HCT116 (cell line): Measurements from ENCODE around the gene PREX1. TPM values are rescaled to one million over a fixed set of nuclear protein-coding genes. Genes with fewer than 3 reads are reported as not detected.

Source experiments
- ATAC-seq: fragments of 200-7000 bp; cut with Tn5 transposase; 2 replicates; pipeline ENCODE4 v1.9.1; 2020; ENCODE audit warnings: mild to moderate bottlenecking, moderate library complexity
- BruUV-seq: library from RNA; stranded (reverse); fragments of 400-500 nt; replicated peaks from 2 replicates; lab custom pipeline; 2021; lab: Mats Ljungman, UMichigan
- CTCF ChIA-PET: fragments of 300-600 bp; sonication (Branson Sonifier 250); formaldehyde crosslinking; loops from one replicate; lab custom pipeline; 2021; ENCODE audit warnings: antibody characterized with exemption; lab: Charles Lee
- POLR2A ChIA-PET: fragments of 300-600, 350-600 bp; sonication (Branson Sonifier 250); formaldehyde crosslinking; loops from one replicate; lab custom pipeline; 2021; ENCODE audit warnings: antibody characterized with exemption; lab: Charles Lee
- RAD21 ChIA-PET, 2 experiments: fragments of 300-600 bp; sonication (Branson Sonifier 250); formaldehyde crosslinking; loops; one replicate each; lab custom pipeline; 2023; ENCODE audit warnings: low total read pairs in 2 of 2; ENCODE audit not compliant: uncharacterized antibody in 2 of 2, unreplicated experiment in 2 of 2, low non-redundant PET in 1 of 2; lab: Charles Lee
- DNase-seq: peaks from one replicate; pipeline ENCODE4 v3.0.0-alpha.2; 2010; ENCODE audit warnings: low read depth, low spot score
- H2AFZ ChIP-seq: fragments of 200-600 bp; shearing (Covaris generic), sonication (generic); 2 replicates; pipeline ENCODE4 v1.6.1; 2017; ENCODE audit warnings: low read depth, mixed run types, mixed read lengths, antibody characterized with exemption, low read length; ENCODE audit not compliant: poor library complexity, severe bottlenecking
- H3K27ac ChIP-seq: 2 replicates; pipeline ENCODE4 v1.5.1; 2012; ENCODE audit warnings: low read depth, low read length
- H3K27me3 ChIP-seq: fragments of 200-600 bp; sonication (generic); 2 replicates; pipeline ENCODE4 v1.6.1; 2016; ENCODE audit warnings: mixed run types, low read length, mixed read lengths; ENCODE audit not compliant: insufficient read depth
- H3K36me3 ChIP-seq, 2 experiments: fragments of 200-500 bp in 1 of 2; fragments of 200-600 bp in 1 of 2; sonication (Bioruptor generic) in 1 of 2; sonication (generic) in 1 of 2; 2 replicates each; pipeline versions ENCODE4 v1.5.1 to v1.6.1; 2014 to 2016; ENCODE audit warnings: low read length in 2 of 2, inconsistent platforms in 1 of 2, mixed read lengths in 1 of 2, mixed run types in 1 of 2; ENCODE audit not compliant: insufficient read depth in 2 of 2, control insufficient read depth in 1 of 2
- H3K4me1 ChIP-seq, 2 experiments: fragments of 200-600 bp in 1 of 2; sonication (generic) in 1 of 2; 2 replicates each; pipeline versions ENCODE4 v1.5.1 to v1.6.1; 2012 to 2017; ENCODE audit warnings: low read length in 2 of 2, inconsistent platforms in 1 of 2, mild to moderate bottlenecking in 1 of 2, mixed read lengths in 1 of 2, mixed run types in 1 of 2, moderate library complexity in 1 of 2; ENCODE audit not compliant: insufficient read depth in 2 of 2, control insufficient read depth in 1 of 2
- H3K4me2 ChIP-seq: fragments of 200-600 bp; sonication (generic); 2 replicates; pipeline ENCODE4 v1.6.1; 2017; ENCODE audit warnings: mixed run types, low read length, mixed read lengths
- H3K4me3 ChIP-seq, 2 experiments: fragments of 200-600 bp in 1 of 2; sonication (generic) in 1 of 2; replicated peaks in 1 of 2; 2 replicates each; pipeline ENCODE4 v1.5.1; 2011 to 2016; ENCODE audit warnings: low read length in 2 of 2, control low read depth in 1 of 2, low read depth in 1 of 2, mild to moderate bottlenecking in 1 of 2, mixed read lengths in 1 of 2, mixed run types in 1 of 2
- H3K79me2 ChIP-seq: fragments of 200-600 bp; sonication (generic); 2 replicates; pipeline ENCODE4 v1.6.1; 2017; ENCODE audit warnings: mild to moderate bottlenecking, mixed run types, low read length, moderate library complexity, mixed read lengths; ENCODE audit not compliant: insufficient read depth
- H3K9ac ChIP-seq: fragments of 200-600 bp; sonication (generic); 2 replicates; pipeline ENCODE4 v1.6.1; 2016; ENCODE audit warnings: low read length, mixed read lengths
- H3K9me2 ChIP-seq: fragments of 200-600 bp; sonication (generic), shearing (Covaris generic); 2 replicates; pipeline ENCODE4 v1.6.1; 2017; ENCODE audit warnings: mixed run types, mild to moderate bottlenecking, moderate library complexity; ENCODE audit not compliant: insufficient read depth
- H3K9me3 ChIP-seq, 2 experiments: fragments of 200-500 bp in 1 of 2; fragments of 200-600 bp in 1 of 2; sonication (Bioruptor generic) in 1 of 2; sonication (generic) in 1 of 2; 2 replicates each; pipeline ENCODE4 v1.6.1; 2014 to 2017; ENCODE audit warnings: low read length in 2 of 2, mixed read lengths in 2 of 2, inconsistent platforms in 1 of 2, low read depth in 1 of 2, mild to moderate bottlenecking in 1 of 2, mixed run types in 1 of 2, moderate library complexity in 1 of 2; ENCODE audit not compliant: control insufficient read depth in 1 of 2, insufficient read depth in 1 of 2
- H4K20me1 ChIP-seq: fragments of 200-600 bp; sonication (generic), shearing (Covaris generic); 2 replicates; pipeline ENCODE4 v1.6.1; 2017; ENCODE audit warnings: mixed run types, mild to moderate bottlenecking, moderate library complexity; ENCODE audit not compliant: insufficient read depth
- CBX3 ChIP-seq: IDR thresholded peaks from 2 replicates; pipeline ENCODE4 v1.6.1; 2012; ENCODE audit warnings: low read depth
- CEBPB ChIP-seq: IDR thresholded peaks from 2 replicates; pipeline ENCODE4 v1.6.1; 2012; ENCODE audit warnings: low read depth
- ELF1 ChIP-seq: IDR thresholded peaks from 2 replicates; pipeline ENCODE4 v1.6.1; 2012; ENCODE audit warnings: low read depth, borderline replicate concordance
- EZH2 ChIP-seq: fragments of 200-600 bp; sonication (generic); IDR thresholded peaks from 2 replicates; pipeline ENCODE4 v1.6.1; 2017; ENCODE audit warnings: antibody characterized with exemption, mixed run types
- EZH2phosphoT487 ChIP-seq: fragments of 200-600 bp; IDR thresholded peaks from 2 replicates; pipeline ENCODE4 v1.6.1; 2018; ENCODE audit warnings: antibody characterized with exemption, borderline replicate concordance
- FOSL1 ChIP-seq: IDR thresholded peaks from 2 replicates; pipeline ENCODE4 v1.6.1; 2012; ENCODE audit warnings: low read depth
- JUND ChIP-seq: IDR thresholded peaks from 2 replicates; pipeline ENCODE4 v1.6.1; 2012
- POLR2A ChIP-seq: IDR thresholded peaks from 2 replicates; pipeline ENCODE4 v1.7.0; 2011; ENCODE audit warnings: borderline replicate concordance; ENCODE audit not compliant: insufficient read depth, insufficient read length; ENCODE audit errors: extremely low read depth
- POLR2AphosphoS5 ChIP-seq: IDR thresholded peaks from 2 replicates; pipeline ENCODE4 v1.6.1; 2011; ENCODE audit warnings: mild to moderate bottlenecking, low read depth, low read length, moderate library complexity
- RAD21 ChIP-seq: IDR thresholded peaks from 2 replicates; pipeline ENCODE4 v1.6.1; 2012; ENCODE audit warnings: low read depth, mild to moderate bottlenecking
- TCF7L2 ChIP-seq: IDR thresholded peaks from 2 replicates; pipeline ENCODE4 v1.7.0; 2011; ENCODE audit warnings: borderline replicate concordance, inconsistent platforms; ENCODE audit not compliant: insufficient read depth, insufficient read length; ENCODE audit errors: extremely low read depth
- YY1 ChIP-seq: IDR thresholded peaks from 2 replicates; pipeline ENCODE4 v1.6.1; 2011; ENCODE audit warnings: low read length, low read depth, moderate library complexity, mild to moderate bottlenecking; ENCODE audit not compliant: insufficient replicate concordance; ENCODE audit errors: extremely low read depth
- ZFX ChIP-seq: fragments of 450-650 bp; IDR thresholded peaks from 2 replicates; pipeline ENCODE4 v1.6.1; 2017
- intact Hi-C: fragments of 100-400 bp; cut with micrococcal nuclease; formaldehyde crosslinking; loops from 2 replicates; pipeline ENCODE4 v1.10.0; 2022
- total RNA-seq: library from RNA; stranded (reverse); gene quantifications from one replicate; pipeline ENCODE4 v1.2.1, GENCODE V29; 2021; ENCODE audit not compliant: unreplicated experiment
- TF ChIP-seq, protein P1 (sequence below), 3 experiments: fragments of 200-600 bp in 1 of 3; sonication (generic) in 1 of 3; IDR thresholded peaks in 2 of 3; conservative IDR thresholded peaks in 1 of 3; 2 replicates each; pipeline ENCODE4 v1.5.1; 2012 to 2017; ENCODE audit warnings: low read depth in 2 of 3, low read length in 2 of 3, antibody characterized with exemption in 1 of 3, borderline replicate concordance in 1 of 3, control low read depth in 1 of 3, mild to moderate bottlenecking in 1 of 3, mixed read lengths in 1 of 3, mixed run types in 1 of 3, moderate library complexity in 1 of 3; ENCODE audit not compliant: insufficient read depth in 1 of 3
- TF ChIP-seq, protein P2 (sequence below): IDR thresholded peaks from 2 replicates; pipeline ENCODE4 v1.6.1; 2012
- TF ChIP-seq, protein P3 (sequence below): IDR thresholded peaks from 2 replicates; pipeline ENCODE4 v1.6.1; 2012

PREX1 gene
- total RNA-seq, 1 experiment from 2014 or later = 6.1 TPM

DNA sequence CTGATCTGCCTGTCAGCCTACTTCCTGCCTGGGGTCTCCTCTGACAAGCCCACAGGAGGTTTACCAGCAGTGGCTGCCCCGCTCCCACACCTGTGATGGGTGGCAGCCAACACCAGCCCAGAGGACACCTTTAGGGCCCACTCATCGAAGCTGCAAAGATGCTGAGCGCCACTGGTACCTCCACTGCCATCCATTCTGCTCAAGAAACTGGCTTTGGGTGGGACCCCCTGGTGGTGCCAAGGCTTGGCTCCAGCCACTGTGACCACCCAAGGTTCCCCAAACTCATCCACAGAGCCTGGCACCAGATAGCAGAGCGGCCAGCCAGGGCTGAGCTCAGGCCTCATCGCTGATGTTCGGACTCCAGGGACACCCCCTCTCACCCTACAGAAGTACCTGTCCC, 42.5 kb downstream of the PREX1 start:
- ATAC-seq (no peak), DNase-seq (no peak)
- Histone ChIP-seq H3K79me2 (no peaks in the 10 kb centered on the region), H3K4me2 (no peak overlapping the region), H3K36me3 (no peaks in the 10 kb centered on the region), H3K4me1 (no peaks in the 10 kb centered on the region; a peak in 1 of 4 replicates), H4K20me1 (no peaks in the 10 kb centered on the region), H3K27me3 (no peaks in the 10 kb centered on the region), H3K9me3 (no peaks in the 10 kb centered on the region), H3K4me3 (no peak overlapping the region), H3K9me2 (no peaks in the 10 kb centered on the region), H2AFZ (no peak overlapping the region), H3K27ac (no peak overlapping the region), H3K9ac (no peak overlapping the region)
- CTCF ChIA-PET = no interaction called here
- no TSS peak for BruUV-seq
- intact Hi-C loops = no loop called here
- RAD21 ChIA-PET = no interaction called here
- POLR2A ChIA-PET = no interaction called here
- TF ChIP-seq TCF7L2 = no peak
- TF ChIP-seq, protein P1, sequence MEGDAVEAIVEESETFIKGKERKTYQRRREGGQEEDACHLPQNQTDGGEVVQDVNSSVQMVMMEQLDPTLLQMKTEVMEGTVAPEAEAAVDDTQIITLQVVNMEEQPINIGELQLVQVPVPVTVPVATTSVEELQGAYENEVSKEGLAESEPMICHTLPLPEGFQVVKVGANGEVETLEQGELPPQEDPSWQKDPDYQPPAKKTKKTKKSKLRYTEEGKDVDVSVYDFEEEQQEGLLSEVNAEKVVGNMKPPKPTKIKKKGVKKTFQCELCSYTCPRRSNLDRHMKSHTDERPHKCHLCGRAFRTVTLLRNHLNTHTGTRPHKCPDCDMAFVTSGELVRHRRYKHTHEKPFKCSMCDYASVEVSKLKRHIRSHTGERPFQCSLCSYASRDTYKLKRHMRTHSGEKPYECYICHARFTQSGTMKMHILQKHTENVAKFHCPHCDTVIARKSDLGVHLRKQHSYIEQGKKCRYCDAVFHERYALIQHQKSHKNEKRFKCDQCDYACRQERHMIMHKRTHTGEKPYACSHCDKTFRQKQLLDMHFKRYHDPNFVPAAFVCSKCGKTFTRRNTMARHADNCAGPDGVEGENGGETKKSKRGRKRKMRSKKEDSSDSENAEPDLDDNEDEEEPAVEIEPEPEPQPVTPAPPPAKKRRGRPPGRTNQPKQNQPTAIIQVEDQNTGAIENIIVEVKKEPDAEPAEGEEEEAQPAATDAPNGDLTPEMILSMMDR (IDR thresholded peaks at IDR 0.05 in 2 of 3, conservative IDR thresholded peaks at IDR 0.05 in 1 of 3; ENCODE audit: borderline replicate concordance in 1 of 3, insufficient read depth in 1 of 3, low read depth in 2 of 3, low read length in 2 of 3) = no peak
- TF ChIP-seq JUND = no peak
- no peak for TF ChIP-seq RAD21
- no peak for TF ChIP-seq CEBPB
- TF ChIP-seq CBX3 = no peak
- no peak for TF ChIP-seq ZFX
- no peak for TF ChIP-seq EZH2phosphoT487
- no peak for TF ChIP-seq POLR2AphosphoS5
- no peak for TF ChIP-seq EZH2
- no peak for TF ChIP-seq POLR2A
- TF ChIP-seq FOSL1 = no peak
- TF ChIP-seq, protein P2, sequence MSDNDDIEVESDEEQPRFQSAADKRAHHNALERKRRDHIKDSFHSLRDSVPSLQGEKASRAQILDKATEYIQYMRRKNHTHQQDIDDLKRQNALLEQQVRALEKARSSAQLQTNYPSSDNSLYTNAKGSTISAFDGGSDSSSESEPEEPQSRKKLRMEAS = no peak
- TF ChIP-seq ELF1 = no peak
- TF ChIP-seq, protein P3, sequence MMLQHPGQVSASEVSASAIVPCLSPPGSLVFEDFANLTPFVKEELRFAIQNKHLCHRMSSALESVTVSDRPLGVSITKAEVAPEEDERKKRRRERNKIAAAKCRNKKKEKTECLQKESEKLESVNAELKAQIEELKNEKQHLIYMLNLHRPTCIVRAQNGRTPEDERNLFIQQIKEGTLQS = no peak
- no peak for TF ChIP-seq YY1
